HG03103 (cell line): Measurements from ENCODE around the gene PRR35.
A peak's percentile ranks its signal among the peaks of the same experiment; 100 is the strongest.

ENCODE experiments used
- ATAC-seq: cut with Tn5 transposase; IDR thresholded peaks from one replicate; pipeline ENCODE4 v1.9.1; 2021; ENCODE audit warnings: low read depth; ENCODE audit not compliant: unreplicated experiment

Gene PRR35

DNA sequence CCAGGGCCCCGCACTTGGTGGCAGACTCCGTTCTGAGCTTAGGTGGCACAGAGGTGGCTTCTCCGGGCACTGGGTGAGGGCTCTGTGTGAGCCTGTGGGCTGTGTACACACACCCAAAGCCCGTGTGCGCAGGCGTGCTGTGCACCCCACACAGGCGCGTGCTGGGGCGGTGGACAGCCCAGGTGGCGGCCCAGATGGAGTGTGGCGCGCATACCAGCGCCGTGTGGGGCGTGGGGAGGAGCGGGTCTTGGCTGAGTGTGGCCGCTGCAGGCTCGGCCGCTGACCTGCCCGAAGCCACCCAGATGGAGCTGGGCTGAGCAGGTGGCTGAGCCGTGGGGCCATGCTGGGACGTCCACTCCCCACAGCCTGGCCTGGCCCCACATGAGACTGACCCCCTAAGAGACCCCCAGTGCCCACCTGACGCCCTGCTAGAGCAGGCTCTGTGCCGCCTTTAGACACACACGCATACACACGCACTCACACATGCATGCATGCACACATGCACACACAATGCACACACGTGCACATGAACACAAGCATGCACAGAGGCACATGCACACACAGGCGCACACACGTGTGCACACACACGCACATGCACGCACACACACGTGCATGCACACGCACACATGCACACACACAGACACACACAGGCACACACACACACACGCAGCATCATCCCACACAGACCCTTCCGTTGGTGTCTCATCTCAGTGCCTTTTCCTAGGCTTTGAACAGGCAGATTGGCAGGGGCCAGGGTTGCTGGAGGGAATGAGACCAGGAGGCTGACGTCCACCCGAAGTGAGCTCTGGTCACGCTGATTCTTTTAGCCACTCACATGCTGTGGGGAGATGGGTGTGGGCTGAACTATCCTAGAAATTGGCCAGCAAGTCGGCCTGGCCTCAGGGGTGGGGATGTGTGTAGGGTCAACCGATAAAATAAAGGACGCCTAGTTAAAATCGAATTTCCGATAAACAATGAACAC lies 2.1 kb downstream of the PRR35 start:
- no peak for ATAC-seq

DNA sequence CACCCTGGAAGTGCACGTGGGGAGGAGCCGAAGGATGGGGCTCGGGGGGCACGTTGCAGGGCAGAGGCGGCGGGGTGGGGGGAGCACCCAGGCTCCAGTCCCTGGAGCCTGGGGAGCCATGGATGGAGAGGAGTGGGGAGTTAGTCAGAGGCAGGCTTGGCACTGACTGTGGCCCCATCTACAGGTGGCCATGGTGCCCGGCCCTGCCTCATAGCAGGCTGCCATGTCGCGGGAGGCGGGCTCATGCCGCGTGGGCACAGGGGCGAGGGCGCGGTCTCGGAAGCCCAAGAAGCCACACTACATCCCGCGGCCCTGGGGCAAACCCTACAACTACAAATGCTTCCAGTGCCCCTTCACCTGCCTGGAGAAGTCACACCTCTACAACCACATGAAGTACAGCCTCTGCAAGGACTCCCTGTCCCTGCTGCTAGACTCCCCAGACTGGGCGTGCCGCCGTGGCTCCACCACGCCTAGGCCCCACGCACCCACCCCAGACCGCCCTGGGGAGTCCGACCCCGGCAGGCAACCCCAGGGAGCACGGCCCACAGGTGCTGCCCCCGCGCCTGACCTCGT lies 3.0 kb downstream of the PRR35 start:
- ATAC-seq: no peak

DNA sequence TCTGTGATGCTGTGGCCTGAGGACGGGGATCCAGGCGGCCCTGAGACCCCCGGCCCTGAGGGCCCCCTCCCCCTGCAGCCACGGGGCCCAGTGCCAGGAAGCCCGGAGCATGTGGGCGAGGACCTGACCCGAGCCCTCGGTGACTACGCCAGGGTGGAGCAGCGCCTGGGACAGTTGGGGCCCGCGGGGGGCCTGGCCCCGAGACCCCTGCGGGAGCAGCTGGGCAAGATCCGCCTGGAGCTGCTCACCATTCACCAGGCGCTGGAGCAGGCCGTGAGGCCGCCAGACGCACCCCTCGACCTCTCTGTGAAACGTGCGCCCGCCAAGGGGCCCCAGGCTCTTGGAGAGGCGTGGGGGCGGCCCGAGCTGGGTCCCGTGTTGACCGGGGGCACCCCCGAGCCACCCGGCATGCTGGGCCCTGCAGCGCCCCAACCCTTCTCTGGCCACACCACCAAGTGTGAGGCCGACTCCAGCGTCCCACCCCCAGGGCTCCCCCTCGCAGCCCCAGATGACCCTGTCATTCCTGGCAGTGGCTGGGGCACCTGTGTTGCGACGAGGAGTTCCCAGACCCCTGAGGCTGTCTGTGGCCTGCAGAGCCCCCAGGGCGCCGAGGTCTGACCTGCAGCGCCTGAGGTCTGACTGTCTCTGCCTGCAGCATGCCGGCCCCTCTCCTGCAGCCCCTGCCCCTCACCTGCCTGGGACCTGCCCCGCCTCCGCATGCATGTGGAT lies 4.7 kb downstream of the PRR35 start:
- ATAC-seq: no peak

DNA sequence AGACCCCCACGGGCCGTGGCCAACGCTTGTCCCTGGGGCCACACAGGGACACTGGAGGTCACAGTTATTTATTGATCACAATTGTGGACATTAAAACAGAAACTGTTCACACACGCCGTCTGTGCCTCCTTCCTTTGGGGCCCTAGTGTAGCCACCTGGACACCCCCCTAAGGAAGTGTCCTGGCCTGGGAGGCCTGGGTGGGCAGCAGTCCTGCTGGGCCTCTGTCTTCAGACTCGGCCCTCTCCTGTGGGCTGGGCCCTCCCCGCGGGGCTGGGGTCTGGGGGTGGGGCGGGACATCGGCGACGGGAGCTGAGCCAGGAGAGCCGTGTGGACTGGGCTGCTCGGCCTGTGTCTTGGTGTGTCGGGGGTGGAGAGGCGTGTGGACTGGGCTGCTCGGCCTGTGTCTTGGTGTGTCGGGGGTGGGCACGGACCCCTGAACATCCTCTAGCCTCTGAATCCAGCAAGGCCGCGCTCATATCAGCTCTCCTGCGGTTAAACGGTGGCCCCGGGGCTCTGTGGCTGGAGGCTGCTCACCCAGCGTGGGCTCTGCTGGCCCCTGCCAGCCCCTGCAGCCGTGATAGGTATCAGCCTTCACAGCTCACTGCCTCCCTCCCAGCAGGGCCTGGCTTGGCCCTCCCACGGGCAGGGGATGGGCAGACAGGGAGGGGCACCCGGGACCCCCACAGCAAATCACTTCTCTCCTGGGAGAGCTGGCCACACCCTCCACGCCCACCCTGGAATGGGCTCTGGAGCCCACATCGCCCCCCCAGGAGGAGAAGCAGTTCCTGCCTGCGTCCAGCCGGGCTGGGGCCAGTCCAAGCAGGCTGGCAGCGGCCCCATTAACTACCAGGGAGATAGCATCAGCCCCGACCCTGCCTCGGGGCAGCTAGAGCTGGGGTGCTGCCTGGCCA lies 5.5 kb downstream of the PRR35 start:
- ATAC-seq: no peak

DNA sequence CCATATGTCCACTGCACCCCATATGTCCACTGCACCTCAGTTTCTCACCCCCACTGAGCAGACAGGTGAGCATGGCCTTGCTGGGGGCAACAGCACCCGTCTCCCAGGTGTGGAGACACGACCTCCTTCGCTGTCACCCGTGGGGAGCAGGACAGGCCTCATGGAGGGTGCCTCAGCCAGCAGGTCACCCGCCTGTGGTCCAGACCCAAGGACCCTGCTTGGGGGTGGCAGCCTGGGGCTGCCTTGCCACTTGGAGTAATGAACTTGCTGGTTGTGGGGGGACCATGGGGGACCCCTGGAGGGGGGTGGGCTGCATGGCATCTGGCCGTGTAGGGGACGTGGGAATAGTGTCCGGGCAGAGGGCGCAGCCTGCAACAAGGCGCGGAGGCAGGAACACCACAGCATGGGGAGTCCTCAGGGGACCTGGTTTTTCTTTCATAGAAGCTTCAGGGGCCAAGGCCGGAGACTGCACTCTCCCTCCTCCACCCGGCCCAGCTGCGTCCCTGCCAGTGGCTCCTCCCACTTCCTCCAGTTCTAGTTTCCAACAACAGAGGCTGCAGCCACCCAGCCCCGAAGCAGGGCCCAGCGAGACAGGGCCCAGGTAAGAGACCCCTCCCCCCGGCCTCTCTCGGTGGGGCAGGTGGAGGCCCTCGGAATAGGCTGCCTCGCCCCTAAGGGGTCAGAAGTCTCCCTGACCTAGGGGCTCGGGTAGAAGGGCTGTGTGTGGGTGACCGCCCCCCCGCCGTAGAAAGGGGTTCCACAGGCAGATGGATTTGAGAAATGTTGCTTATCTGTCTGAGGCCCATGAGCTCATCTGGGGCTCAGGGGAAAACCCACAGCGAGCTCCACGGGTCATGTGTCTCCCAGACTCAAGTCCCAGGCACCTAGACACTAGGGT lies 6.5 kb downstream of the PRR35 start, which contains the start of gene NHLRC4:
Gene NHLRC4, plus strand, starts transcription at position 531 of the 898 bp plus-strand sequence. CDS start 1,043 bp downstream, outside the sequence.
- peak; percentile 43 for ATAC-seq

DNA sequence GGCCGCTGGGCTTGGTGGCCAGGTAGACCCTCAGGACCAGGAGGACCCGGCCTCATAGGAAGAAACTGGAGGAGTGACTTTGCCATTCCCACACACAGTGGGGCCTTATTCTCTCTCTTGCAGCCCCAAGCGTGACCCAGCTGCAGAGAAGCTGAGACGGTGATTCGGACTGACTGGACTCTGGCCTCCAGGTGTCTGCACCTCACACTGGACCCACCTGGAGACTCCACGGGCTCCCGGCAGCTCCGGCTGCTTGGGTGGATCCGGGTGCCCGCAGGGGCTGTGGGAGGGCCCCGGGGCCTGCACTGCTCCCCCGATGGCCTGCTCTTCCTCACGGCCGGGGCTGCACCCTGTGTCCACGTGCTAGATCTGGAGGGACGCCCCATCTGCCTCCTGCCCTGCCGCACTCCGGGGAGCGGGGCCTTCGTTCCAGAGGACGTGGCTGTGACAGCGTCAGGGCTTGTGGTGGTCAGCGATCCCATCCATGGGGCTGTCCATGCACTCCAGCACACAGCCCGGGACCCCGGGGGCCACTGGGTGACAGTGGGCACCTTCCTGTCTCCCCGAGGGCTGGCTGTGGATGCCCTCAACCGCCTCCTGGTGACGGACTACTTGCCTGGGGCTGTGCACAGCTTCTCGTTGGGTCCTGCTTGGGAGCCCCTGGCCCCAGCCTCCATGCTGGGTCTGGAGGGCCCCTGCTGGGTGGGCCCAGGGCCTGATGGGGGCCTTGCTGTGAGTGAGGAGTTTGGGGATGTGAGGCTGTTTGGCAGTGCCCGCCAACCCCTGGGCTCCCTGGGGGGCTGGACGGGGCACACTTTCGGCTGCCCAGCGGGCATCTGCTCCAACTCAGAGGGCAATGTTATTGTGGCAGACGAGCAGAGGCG lies 7.4 kb downstream of the PRR35 start:
- no peak for ATAC-seq

GRCh38 chr16:568401-569258 lies 8.4 kb downstream of the PRR35 start:
- ATAC-seq: no peak

- ATAC-seq: no peak
These were observed 9.5 kb downstream of the PRR35 start, which contains the start of gene PIGQ for GRCh38 chr16:569445-570254. PIGQ (plus strand) TSS chr16:569968; CDS start chr16:574075, 4,107 bp downstream.

GRCh38 chr16:572865-573650 lies 12.9 kb downstream of the PRR35 start:
- no peak for ATAC-seq

DNA sequence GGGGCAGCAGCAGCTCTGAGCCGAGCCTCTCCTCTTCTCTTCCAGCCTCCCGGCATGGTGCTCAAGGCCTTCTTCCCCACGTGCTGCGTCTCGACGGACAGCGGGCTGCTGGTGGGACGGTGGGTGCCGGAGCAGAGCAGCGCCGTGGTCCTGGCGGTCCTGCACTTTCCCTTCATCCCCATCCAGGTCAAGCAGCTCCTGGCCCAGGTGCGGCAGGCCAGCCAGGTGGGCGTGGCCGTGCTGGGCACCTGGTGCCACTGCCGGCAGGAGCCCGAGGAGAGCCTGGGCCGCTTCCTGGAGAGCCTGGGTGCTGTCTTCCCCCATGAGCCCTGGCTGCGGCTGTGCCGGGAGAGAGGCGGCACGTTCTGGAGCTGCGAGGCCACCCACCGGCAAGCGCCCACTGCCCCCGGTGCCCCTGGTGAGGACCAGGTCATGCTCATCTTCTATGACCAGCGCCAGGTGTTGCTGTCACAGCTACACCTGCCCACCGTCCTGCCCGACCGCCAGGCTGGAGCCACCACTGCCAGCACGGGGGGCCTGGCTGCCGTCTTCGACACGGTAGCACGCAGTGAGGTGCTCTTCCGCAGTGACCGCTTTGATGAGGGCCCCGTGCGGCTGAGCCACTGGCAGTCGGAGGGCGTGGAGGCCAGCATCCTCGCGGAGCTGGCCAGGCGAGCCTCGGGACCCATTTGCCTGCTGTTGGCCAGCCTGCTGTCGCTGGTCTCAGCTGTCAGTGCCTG lies 14.0 kb downstream of the PRR35 start:
- no peak for ATAC-seq

- no peak for ATAC-seq
These were observed 15.4 kb downstream of the PRR35 start for GRCh38 chr16:575354-576196.

- ATAC-seq: no peak
These were observed 16.1 kb downstream of the PRR35 start for GRCh38 chr16:576197-576822.

- ATAC-seq: no peak
These were observed 16.6 kb downstream of the PRR35 start for GRCh38 chr16:576823-577201.

GRCh38 chr16:577796-578195 lies 17.6 kb downstream of the PRR35 start:
- no peak for ATAC-seq
